GM21529 (cell line): ENCODE data around the gene PER1.
A peak's percentile ranks its signal among the peaks of the same experiment; 100 is the strongest.

ENCODE experiments used
- ATAC-seq: cut with Tn5 transposase; IDR thresholded peaks from one replicate; pipeline ENCODE4 v1.9.1; 2021; ENCODE audit not compliant: unreplicated experiment

The PER1 gene, protein sequence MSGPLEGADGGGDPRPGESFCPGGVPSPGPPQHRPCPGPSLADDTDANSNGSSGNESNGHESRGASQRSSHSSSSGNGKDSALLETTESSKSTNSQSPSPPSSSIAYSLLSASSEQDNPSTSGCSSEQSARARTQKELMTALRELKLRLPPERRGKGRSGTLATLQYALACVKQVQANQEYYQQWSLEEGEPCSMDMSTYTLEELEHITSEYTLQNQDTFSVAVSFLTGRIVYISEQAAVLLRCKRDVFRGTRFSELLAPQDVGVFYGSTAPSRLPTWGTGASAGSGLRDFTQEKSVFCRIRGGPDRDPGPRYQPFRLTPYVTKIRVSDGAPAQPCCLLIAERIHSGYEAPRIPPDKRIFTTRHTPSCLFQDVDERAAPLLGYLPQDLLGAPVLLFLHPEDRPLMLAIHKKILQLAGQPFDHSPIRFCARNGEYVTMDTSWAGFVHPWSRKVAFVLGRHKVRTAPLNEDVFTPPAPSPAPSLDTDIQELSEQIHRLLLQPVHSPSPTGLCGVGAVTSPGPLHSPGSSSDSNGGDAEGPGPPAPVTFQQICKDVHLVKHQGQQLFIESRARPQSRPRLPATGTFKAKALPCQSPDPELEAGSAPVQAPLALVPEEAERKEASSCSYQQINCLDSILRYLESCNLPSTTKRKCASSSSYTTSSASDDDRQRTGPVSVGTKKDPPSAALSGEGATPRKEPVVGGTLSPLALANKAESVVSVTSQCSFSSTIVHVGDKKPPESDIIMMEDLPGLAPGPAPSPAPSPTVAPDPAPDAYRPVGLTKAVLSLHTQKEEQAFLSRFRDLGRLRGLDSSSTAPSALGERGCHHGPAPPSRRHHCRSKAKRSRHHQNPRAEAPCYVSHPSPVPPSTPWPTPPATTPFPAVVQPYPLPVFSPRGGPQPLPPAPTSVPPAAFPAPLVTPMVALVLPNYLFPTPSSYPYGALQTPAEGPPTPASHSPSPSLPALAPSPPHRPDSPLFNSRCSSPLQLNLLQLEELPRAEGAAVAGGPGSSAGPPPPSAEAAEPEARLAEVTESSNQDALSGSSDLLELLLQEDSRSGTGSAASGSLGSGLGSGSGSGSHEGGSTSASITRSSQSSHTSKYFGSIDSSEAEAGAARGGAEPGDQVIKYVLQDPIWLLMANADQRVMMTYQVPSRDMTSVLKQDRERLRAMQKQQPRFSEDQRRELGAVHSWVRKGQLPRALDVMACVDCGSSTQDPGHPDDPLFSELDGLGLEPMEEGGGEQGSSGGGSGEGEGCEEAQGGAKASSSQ (N-terminal part only)

DNA sequence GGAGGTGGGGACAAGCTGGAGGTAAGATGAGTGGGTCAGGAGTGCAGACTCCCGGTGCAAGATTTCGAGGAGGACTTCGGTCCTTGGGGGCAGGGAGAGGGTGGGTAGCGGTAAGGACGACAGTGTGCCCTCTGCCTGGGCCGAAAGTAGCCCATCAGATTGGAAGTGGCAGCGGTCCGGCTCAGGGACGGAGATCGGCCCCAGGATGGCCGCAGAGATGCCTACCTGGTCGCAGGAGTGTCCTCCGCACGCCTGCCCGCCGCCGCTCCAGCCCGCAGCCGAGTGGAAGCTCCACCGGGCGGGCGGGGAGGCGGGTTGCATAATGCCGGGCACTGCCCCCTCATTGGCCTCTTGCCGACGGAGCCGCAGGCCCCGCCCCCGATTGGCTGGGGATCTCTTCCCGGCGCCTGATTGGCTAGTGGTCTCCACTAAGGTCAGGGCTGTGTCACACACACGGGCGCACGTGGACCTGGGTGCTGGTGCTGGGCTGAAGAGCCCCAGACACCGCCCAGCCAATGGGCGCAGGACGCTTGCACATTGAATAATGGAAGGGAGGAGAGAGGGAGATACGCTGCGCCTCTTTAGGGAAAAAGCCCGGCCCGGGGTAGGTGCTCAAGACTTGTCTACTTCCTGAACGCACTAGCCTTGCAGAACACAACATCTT, at the start of gene PER1:
Gene PER1, minus strand, starts transcription at position 293 of the 664 bp plus-strand sequence. CDS start 1,698 bp downstream, outside the sequence.
- ATAC-seq = no peak

DNA sequence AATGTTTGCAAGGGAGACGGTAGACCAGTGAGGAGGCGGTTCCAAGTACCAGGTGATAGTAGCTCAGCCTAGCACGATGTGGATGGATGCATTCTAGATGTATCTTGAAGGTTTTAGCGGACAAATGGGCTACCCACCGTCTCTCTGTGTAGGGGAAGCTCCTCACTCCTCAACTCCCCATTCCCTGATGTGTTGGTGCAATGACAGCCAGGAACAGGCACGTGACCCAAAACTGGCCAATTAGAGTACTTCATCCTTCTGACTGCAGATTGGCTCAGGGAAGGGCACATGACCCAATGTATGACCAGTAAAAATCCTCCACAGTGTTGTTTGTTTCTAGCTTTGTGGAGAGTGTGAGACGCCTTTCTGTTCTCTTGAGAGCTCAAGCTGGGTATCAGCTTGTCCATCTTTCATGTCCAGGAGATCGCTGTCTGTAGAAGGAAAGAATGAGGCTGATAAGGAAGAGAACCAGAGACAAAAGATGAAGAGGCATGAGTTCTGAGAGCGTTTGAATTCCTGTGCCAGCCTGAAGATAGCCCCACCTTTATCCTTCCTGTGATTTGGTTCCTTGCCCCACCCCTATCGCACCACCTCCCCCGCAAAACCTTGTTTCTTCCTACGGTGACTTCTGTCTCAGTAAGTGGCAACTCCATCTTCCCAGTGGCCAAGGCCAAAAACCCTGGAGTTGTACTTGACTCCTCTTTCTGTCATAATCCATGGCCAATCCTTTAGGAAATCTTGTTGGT, 40.0 kb upstream of the PER1 start:
- ATAC-seq = peak; percentile 25

DNA sequence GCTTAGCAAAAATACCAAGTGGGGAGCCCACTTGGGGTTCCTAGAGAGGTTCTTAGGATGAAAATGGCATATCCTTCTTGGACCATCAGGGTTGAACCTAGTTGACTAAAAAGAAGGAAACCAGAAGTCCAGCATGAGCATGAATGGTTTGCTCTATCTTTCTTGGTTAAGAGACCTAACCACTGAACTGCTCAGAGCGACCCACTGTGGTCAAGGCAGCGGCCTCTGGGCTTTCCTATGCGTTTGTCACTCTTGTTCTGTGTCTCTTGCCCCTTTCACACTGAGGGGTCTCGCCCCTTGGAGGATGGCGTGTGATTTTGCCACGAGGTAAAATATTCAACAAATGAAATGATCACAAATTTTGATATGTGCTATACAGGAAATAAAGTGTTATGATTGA, 38.3 kb upstream of the PER1 start:
- no peak for ATAC-seq

DNA sequence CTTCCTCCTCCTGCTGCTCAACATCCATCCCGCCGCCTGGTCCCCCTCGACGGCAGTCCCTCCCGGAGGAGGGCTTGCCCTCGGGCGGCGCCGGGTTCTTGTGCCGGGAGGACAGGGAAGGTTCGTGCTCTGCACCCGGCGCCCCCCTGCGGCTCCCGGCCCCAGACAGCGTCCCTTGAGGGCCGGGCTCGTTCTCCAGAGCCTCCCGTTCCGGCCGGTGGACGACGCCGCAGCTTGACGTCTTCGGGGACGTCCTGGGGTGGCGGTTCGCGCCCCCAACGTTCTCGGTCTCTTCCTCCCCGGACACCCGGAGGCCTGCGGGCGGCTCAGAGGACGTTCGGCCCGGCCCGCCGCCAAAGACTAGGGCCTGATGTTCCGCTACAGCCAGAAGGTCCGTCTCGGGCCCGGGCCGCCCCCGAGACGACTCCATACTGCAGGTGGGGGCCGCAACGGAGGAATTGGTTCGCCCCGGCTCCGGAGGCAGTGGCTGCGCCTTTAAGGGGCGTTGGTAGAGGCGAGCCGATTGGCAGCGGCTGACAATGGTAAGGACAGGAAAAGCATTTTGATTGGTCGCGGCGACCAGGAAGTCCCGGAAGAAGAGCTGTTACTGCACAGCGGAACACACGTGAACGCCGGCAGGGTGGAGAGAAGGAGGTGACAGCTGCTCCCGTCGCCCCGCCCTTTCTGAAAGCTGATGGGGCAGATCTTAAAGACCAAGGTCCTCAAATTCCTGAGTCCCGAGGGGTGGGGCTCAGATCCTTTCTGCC, 37.7 kb upstream of the PER1 start, which contains the start of gene BORCS6:
Gene BORCS6, minus strand, starts transcription at position 470 of the 767 bp plus-strand sequence. Its CDS starts 40 bp downstream, at position 430.
- peak; percentile 53 for ATAC-seq

DNA sequence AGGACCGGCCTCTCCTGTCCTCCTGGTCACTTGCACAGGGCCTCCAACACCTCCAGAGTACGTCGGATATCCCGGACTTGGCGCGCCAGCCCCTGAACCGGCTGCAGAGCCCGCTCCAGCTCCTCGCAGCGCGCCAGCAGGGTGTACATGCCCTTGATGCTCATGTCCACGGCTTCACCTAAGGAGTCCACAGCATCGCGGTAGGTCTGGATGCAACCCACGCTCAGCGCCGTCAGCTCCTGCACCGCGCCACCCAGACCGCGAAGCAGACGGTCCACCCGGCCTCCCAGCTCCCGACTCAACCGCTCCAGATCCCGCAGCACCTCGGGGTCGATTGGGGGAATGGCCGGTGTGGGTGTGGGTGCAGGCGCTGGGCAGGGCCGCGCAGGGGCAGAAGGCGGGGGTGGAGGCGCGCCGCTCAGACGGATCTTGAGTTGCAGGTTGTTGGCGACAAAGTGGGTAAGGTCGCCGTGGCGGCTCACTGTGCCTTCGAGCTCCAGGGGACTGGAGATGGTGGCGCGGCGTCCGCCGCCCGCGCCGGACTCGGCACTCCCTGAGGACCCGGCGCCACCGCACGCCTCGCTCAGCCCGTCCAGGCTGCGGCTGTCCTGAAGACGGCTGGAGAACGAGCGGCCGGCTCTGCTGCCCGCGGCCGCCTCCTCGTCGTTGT, 37.0 kb upstream of the PER1 start:
- ATAC-seq = no peak

DNA sequence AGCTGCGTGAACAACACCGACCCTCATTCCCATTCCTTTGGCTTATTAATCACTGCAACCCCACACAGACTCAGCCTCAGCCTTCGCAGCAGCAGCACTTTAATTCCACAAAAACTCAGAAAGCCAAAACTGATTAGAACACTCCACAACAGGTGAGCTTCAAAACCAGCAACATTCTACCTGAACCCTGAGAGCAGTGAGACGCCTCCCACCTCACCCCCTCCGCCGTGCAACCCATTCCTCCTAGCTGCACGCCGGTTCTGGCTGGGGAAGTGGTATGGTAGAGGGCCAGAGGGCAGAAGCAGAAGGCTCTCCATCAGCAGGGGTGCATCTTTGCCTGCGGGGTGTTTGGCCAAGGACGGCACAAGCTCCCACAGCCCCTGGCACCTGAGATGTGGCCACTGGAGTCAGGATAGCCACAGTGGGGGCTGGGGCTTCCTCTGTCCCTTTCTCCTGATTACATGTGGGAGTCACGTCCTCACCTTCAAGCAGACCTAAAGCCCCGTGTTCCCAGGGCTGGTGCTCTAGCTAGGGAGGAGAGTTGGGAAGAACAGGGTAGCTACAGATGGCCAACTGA, 36.1 kb upstream of the PER1 start:
- no peak for ATAC-seq

DNA sequence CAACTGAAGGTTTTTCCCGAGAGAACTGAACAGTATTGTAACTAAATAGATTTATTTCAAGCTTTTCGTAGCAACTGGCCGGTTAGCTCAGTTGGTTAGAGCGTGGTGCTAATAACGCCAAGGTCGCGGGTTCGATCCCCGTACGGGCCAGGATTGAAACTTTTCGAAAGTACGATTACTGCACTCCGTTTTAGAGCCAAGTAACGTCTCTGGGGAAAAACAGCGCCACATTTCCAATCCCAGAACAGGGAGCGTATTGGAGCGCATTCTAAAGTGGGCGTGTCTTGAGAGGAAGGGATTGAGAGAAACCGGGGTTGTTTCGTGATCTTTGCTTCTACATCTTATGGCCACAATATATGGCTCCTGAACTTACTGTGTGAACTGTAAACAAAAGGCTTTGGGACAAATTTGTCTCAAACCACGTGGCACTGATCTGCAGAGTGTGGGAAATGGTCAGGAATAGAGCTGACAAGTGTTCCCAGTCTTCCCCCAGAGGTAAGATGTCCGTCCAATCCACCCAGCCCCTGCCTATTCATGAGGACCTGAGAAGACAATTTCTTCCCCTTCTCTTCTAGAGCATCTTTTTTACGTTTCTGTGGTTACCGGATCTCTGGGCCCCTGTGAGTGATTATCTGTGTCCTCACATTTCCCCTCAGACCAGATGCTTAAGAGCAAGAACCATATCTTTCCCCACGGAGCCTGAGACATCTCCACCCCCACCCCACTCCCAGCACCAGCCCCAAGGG, 35.5 kb upstream of the PER1 start:
- no peak for ATAC-seq

DNA sequence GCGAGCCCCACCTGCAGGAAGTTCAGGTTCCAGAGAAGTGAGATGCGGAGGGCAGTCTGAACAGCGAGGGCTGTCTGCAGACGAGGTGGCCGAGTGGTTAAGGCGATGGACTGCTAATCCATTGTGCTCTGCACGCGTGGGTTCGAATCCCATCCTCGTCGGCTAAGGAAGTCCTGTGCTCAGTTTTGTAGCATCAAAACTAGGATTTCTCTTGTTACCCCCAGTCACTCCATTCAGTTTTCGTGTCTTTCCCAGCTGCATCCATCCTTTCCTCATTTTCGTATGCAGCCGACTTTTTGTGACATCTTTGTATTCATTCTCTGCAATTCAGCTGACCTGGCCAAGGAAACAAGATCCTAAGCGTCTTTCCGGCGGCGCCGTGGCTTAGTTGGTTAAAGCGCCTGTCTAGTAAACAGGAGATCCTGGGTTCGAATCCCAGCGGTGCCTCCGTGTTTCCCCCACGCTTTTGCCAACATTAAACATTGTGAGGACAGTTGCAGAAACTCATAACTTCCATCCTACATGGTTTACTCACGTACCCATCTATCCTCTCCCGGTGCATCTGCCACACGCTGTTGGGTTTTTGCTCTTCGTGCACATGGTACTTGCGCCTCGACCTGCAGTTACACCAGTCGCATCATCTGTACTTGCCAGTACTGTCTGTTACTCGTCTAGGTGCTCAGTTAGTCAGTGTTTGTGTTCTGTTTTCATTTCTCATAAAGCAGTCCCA, 34.7 kb upstream of the PER1 start:
- ATAC-seq = peak; percentile 23

DNA sequence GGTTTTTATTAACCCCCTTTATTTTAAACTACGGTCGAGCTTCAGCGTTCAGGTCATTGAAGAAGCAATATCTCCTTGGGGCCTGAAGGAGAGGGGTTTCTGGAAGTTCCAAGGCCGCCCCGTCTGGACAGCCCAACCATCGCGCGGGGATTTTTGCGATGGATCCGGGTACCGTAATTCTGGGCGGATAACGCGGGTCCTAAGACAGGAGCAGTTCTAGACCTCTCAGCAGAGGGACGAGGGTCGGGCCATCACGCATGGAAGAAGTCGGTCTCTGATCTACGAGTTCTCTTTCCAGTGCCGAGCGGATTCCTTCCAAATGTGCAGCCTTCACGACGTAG, 34.2 kb upstream of the PER1 start:
- no peak for ATAC-seq

DNA sequence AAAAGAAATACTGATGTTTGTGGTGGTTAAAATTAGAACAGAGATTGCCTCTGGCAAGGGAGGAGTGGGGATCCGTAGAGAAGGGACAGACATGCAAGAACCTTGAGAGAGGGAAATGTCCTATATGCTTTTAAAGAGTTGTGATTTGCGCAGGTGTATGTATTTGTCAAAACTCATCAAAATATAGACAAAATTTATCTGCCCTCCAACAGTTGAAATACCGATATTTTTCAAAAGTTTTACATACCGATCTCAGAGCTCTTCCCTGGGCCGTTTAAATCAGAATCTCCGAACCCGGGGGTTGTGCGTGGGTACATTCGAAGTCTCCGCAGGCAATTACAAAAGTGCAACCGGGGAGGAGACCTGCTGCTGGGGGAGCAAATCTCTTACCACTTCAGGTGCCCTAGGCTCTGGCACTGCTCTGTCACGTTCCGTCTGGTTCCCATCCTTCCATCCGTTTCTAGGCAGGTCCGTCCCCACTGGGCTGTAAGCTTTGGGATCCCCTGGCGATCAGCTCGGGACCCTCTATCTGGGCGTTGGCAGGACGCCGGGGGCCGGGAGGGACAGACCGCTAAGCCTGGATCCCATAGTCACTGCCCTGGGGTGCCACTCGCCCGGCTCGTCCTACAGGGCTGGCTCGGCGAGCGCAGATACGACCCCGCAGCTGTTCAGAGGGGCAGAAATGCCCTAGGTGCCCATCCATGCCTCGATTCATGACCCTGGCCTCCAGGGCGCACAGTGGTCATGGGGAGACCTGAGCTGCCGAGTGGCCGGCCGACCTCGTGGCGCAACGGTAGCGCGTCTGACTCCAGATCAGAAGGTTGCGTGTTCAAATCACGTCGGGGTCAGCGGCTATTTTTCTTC, 33.6 kb upstream of the PER1 start:
- peak; percentile 17 for ATAC-seq

DNA sequence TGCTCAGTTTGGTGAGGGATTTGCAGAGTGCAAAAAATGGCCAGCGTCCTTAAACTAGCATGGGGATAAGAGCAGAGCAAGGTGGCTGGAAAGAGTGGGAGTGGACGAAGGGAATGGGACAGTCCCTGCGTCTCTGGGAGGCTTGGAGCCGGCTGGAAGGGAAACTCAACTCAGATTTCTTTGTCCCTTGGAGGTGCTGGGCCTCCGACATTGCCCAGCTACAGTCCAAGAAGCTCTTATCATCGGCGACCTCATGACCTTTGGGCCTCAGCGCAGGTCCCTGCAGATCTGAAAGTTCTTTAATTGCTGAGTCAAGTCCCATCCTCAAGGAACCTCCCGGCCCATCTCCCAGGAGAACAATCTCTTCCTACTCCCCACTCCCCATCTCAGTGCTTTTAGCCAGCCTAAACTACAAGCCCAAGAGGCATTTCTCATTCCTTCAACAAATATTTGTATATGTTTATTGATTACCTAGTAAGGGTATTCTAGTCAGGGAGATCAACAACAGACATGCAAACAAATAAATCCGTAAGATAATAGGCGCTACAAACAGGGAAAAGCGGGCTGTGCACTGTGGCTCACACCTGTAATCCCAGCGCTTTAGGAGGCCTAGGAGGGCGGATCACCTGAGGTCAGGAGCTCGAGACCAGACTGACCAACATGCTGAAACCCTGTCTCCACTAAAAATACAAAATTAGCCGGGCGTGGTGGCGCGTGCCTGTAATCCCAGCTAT, 25.0 kb upstream of the PER1 start:
- ATAC-seq = no peak

DNA sequence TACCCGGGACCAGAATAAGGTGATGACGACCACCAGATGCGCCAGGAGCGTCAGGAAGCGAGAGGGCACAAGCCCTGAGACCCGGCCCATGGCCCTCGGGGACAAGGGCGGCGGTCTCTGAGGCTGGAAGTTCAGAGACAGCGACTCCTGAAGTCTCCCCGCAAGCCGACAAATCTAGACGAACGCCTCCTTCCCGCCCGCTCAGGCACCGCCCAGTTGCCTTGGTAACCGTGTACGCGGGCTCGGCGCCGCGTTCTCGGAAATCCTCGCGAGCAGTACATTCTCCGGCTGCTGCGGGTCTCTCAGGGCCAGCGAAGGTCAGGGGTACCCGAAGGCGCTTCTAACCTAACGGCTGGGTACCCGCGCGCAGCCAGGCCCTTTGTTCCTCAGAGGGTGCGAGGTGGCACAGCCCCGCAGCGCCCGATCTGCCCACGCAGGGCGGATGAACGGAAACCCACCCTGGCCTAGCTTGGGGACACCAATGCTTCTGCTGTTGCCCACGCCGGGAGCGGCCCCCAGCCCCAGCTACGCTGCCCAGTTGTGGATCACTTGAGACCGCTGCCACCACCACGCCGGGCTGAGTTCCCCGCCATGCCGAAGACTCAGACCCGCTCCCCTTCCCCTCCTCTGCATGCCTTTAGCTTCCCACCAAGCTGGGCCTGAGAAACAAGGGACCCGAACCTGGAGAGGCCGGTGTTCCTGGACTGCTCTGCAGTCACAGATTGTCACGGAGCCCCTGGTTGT, 24.2 kb upstream of the PER1 start, which contains the start of gene TMEM107:
Gene TMEM107, minus strand, starts transcription at position 184 of the 744 bp plus-strand sequence. Its CDS starts 94 bp downstream, at position 90.
- ATAC-seq = peak; percentile 50

DNA sequence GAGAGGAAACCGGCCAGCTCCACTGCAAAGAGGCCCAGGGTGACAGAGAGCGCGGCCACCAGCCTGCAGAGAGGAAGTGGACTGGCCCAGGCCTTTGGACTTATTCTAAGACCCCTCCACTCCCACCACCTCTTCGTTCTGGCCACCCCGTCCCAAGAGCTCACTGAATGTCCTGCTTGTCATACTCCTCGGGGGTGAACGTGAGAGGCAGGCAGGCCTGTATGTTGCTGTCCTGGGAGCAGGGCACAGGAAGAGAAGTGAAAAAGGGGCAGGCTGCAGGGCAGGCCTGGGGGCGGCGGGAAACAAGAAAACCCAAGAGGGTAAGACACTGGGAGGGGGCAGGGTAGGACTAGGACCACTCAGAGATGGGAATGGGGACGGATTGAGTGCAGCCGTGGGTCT, 23.6 kb upstream of the PER1 start:
- peak; percentile 8 for ATAC-seq

DNA sequence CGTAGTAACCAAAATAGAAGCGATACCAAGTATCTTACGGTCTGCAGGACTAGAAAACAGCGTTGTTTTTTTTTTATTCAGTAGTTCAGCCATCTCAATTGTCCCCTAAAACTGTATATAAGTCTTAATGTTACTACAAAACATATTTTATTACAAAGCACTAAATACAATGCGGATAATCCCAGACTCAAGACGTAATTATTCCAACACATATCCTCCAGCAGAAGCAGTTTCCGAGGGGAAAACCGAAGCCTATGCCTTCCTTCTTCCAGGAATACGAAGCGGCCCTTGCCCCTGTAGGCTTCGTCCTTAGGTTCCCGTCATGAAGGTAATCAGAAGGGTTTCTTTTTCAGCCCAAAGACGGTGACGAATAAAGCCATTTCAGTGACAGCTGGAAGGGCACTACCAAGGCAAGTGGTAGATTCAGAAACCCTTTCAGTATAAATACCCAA, 21.7 kb upstream of the PER1 start:
- ATAC-seq = no peak
